Measurements from ENCODE around the gene FOLR1. TPM values are rescaled to one million over a fixed set of nuclear protein-coding genes. Genes with fewer than 3 reads are reported as not detected.

The FOLR1 gene
- total and polyA plus RNA-seq, 2 donors (not counting 1 experiment from before 2014, with no cell fraction given), result 0.15 TPM; not detected in 1

- no peak overlapping the region for H3K4me3 ChIP-seq (replicated peaks in 1 of 4; ENCODE audit: control extremely low read depth in 1 of 4, insufficient read depth in 1 of 4, low read depth in 3 of 4, low read length in 4 of 4)
- TF ChIP-seq EZH2 (IDR thresholded peaks at IDR 0.05; ENCODE audit: low read length, missing control alignments) (no peak), CTCF (conservative IDR thresholded peaks at IDR 0.05 in 1 of 2, IDR thresholded peaks at IDR 0.05 in 1 of 2; ENCODE audit: low read depth in 1 of 2, low read length in 2 of 2) (no peak)
- no peaks in the 10 kb centered on the region for H3K9me3 ChIP-seq (ENCODE audit: control insufficient read depth, insufficient read depth, low read depth, low read length)
- no peaks in the 10 kb centered on the region for H4K20me1 ChIP-seq (ENCODE audit: control insufficient read depth, extremely low read depth, insufficient read depth, low read length)
- H3K27me3 ChIP-seq (ENCODE audit: control insufficient read depth, insufficient read depth, low read length), result no peaks in the 10 kb centered on the region
- H3K4me2 ChIP-seq (ENCODE audit: extremely low read depth, insufficient read depth, low read length), result no peak overlapping the region
- no peak overlapping the region for H3K27ac ChIP-seq (ENCODE audit: insufficient read depth, low read length)
- H3K36me3 ChIP-seq (ENCODE audit: control insufficient read depth, insufficient read depth, low read length), result no peaks in the 10 kb centered on the region
- H3K4me1 ChIP-seq (ENCODE audit: control insufficient read depth, extremely low read depth, insufficient read depth, low read length), result no peaks in the 10 kb centered on the region
- H3K9ac ChIP-seq (ENCODE audit: insufficient read depth, low read length), result no peak overlapping the region
- no peak overlapping the region for H2AFZ ChIP-seq (ENCODE audit: low read length)
- no peaks in the 10 kb centered on the region for H3K79me2 ChIP-seq (ENCODE audit: control insufficient read depth, insufficient read depth, low read length)
- no peak for DNase-seq (ENCODE audit: low read depth in 2 of 2)
Measured at GRCh38 chr11:72208281-72208680, 16.3 kb downstream of the FOLR1 start.

GRCh38 chr11:72209101-72209500, 17.2 kb downstream of the FOLR1 start:
- TF ChIP-seq CTCF (conservative IDR thresholded peaks at IDR 0.05 in 1 of 2, IDR thresholded peaks at IDR 0.05 in 1 of 2; ENCODE audit: low read depth in 1 of 2, low read length in 2 of 2) (no peak), EZH2 (IDR thresholded peaks at IDR 0.05; ENCODE audit: low read length, missing control alignments) (no peak)
- H4K20me1 ChIP-seq (ENCODE audit: control insufficient read depth, extremely low read depth, insufficient read depth, low read length), result no peaks in the 10 kb centered on the region
- H2AFZ ChIP-seq (ENCODE audit: low read length), result no peak overlapping the region
- no peak overlapping the region for H3K27ac ChIP-seq (ENCODE audit: insufficient read depth, low read length)
- H3K4me2 ChIP-seq (ENCODE audit: extremely low read depth, insufficient read depth, low read length), result no peak overlapping the region
- H3K9ac ChIP-seq (ENCODE audit: insufficient read depth, low read length), result no peak overlapping the region
- no peaks in the 10 kb centered on the region for H3K9me3 ChIP-seq (ENCODE audit: control insufficient read depth, insufficient read depth, low read depth, low read length)
- no peak overlapping the region for H3K4me3 ChIP-seq (replicated peaks in 1 of 4; ENCODE audit: control extremely low read depth in 1 of 4, insufficient read depth in 1 of 4, low read depth in 3 of 4, low read length in 4 of 4)
- DNase-seq (ENCODE audit: low read depth in 2 of 2), result no peak
- no peaks in the 10 kb centered on the region for H3K4me1 ChIP-seq (ENCODE audit: control insufficient read depth, extremely low read depth, insufficient read depth, low read length)
- H3K27me3 ChIP-seq (ENCODE audit: control insufficient read depth, insufficient read depth, low read length), result no peaks in the 10 kb centered on the region
- H3K36me3 ChIP-seq (ENCODE audit: control insufficient read depth, insufficient read depth, low read length), result no peaks in the 10 kb centered on the region
- H3K79me2 ChIP-seq (ENCODE audit: control insufficient read depth, insufficient read depth, low read length), result no peaks in the 10 kb centered on the region

- Histone ChIP-seq H3K36me3 (ENCODE audit: control insufficient read depth, insufficient read depth, low read length) (no peaks in the 10 kb centered on the region), H3K4me3 (replicated peaks in 1 of 4; ENCODE audit: control extremely low read depth in 1 of 4, insufficient read depth in 1 of 4, low read depth in 3 of 4, low read length in 4 of 4) (no peak within 1 kb of the TSS), H3K27ac (ENCODE audit: insufficient read depth, low read length) (no peak within 1 kb of the TSS), H3K4me1 (ENCODE audit: control insufficient read depth, extremely low read depth, insufficient read depth, low read length) (no peaks in the 10 kb centered on the region), H3K27me3 (ENCODE audit: control insufficient read depth, insufficient read depth, low read length) (peaks cover 12% of the 10 kb centered on the region), H3K9me3 (ENCODE audit: control insufficient read depth, insufficient read depth, low read depth, low read length) (no peaks in the 10 kb centered on the region), H2AFZ (ENCODE audit: low read length) (no peak within 1 kb of the TSS), H3K4me2 (ENCODE audit: extremely low read depth, insufficient read depth, low read length) (no peak within 1 kb of the TSS), H3K79me2 (ENCODE audit: control insufficient read depth, insufficient read depth, low read length) (no peaks in the 10 kb centered on the region), H4K20me1 (ENCODE audit: control insufficient read depth, extremely low read depth, insufficient read depth, low read length) (no peaks in the 10 kb centered on the region), H3K9ac (ENCODE audit: insufficient read depth, low read length) (no peak within 1 kb of the TSS)
- no peak for TF ChIP-seq EZH2 (IDR thresholded peaks at IDR 0.05; ENCODE audit: low read length, missing control alignments)
- no peak for TF ChIP-seq CTCF (conservative IDR thresholded peaks at IDR 0.05 in 1 of 2, IDR thresholded peaks at IDR 0.05 in 1 of 2; ENCODE audit: low read depth in 1 of 2, low read length in 2 of 2)
- no peak for DNase-seq (ENCODE audit: low read depth in 2 of 2)
Measured at GRCh38 chr11:72216638-72217037, 24.7 kb downstream of the FOLR1 start, which contains the start of gene FOLR2. Gene FOLR2 (plus strand): TSS chr11:72216794. CDS start chr11:72218585, 1,791 bp downstream.
